Bronchial epithelial cell (primary cell): Measurements from ENCODE around the gene GMPR. TPM values are rescaled to one million over a fixed set of nuclear protein-coding genes. Genes with fewer than 3 reads are reported as not detected.
A peak's percentile ranks its signal among the peaks of the same experiment; 100 is the strongest.

Experiments
- DNase-seq: peaks from one replicate; pipeline ENCODE4 v3.0.0-alpha.2; 2010; ENCODE audit warnings: low read depth
- FAIRE-seq: peaks from 2 replicates; lab custom pipeline; 2011; peaks lifted over from hg19 to GRCh38; lab: Jason Lieb, UNC
- H3K27me3 ChIP-seq: 2 replicates; pipeline ENCODE4 v1.5.1; 2011; ENCODE audit warnings: low read length; ENCODE audit not compliant: control insufficient read depth, insufficient read depth
- H3K36me3 ChIP-seq: 2 replicates; pipeline ENCODE4 v1.5.1; 2011; ENCODE audit warnings: low read length; ENCODE audit not compliant: control insufficient read depth, insufficient read depth
- H3K4me3 ChIP-seq: 2 replicates; pipeline ENCODE4 v1.5.1; 2011; ENCODE audit warnings: mild to moderate bottlenecking, low read depth, low read length, control low read depth
- CTCF ChIP-seq: IDR thresholded peaks from 2 replicates; pipeline ENCODE4 v1.5.1; 2011; ENCODE audit warnings: mild to moderate bottlenecking, moderate library complexity, low read length, control low read depth, inconsistent platforms; ENCODE audit not compliant: insufficient read depth, severe bottlenecking
- total RNA-seq: library from RNA; depleted of rRNA; stranded (reverse); fragments of >200 nt; gene quantifications from 2 replicates; pipeline ENCODE4 v1.2.1, GENCODE V29; 2014

Gene GMPR
- total RNA-seq, 1 donor from 2014 or later = 0.53 TPM

DNA sequence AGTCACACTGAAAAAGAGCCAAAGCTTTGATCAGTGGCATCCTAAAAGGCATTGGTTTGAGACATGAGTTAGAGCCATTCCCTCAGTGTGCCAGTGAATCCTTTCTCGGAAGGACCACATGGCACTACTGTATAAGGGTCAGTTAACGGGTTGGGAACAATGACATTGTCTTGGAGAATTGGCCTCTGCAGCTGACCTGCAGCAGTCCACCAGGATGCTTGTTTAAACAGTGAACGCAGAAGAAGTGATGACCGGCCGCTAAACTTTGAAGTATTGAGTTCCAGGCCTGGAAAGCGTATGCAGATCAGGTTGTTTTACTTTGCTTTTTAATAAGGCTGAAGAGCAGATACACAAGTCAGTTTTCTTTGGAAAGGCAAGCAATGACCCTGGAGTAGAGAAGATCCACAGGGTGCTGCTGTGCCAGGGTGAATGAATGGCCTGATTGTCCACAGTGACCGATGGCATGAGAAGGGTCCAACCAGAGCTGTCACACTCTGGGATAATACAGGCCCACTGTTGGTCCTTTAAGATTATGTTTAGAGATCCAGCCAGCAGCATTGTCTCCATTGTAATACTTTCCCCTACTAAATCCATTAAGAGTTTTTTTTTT, 57.8 kb downstream of the GMPR start:
- Histone ChIP-seq H3K4me3 (no peak overlapping the region), H3K36me3 (no peaks in the 10 kb centered on the region), H3K27me3 (no peaks in the 10 kb centered on the region)
- FAIRE-seq = no peak
- DNase-seq = no peak
- TF ChIP-seq CTCF = no peak

DNA sequence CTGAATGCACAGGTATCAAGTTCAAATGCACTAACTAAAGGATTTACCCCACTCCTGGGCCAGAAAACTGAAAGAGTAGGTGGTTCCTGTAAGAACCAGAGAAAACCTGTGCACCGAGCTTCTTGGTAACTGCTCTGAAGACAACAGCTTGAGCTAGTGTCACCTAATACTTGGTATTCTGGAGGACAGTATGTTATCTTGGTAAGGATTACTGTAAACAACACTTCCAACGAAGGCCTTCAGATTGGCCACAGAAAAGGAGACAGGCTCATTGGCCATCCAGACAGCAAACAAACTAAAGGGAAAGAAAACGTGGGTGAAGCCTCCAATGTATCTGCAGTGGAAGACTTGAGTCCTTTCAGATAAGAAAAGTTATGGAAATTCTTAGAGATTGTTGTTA, 61.5 kb downstream of the GMPR start:
- DNase-seq (no peak), FAIRE-seq (no peak)
- no peak for TF ChIP-seq CTCF
- H3K36me3 ChIP-seq = no peaks in the 10 kb centered on the region
- H3K4me3 ChIP-seq = no peak overlapping the region
- no peaks in the 10 kb centered on the region for H3K27me3 ChIP-seq

GRCh38 chr6:16301511-16301910, 63.1 kb downstream of the GMPR start:
- no peak overlapping the region for H3K4me3 ChIP-seq
- no peaks in the 10 kb centered on the region for H3K27me3 ChIP-seq
- no peaks in the 10 kb centered on the region for H3K36me3 ChIP-seq
- TF ChIP-seq CTCF = no peak
- FAIRE-seq (no peak), DNase-seq (no peak)

- TF ChIP-seq CTCF = no peak
- DNase-seq (peak; percentile 54), FAIRE-seq (no peak)
- Histone ChIP-seq H3K36me3 (no peaks in the 10 kb centered on the region), H3K4me3 (no peak overlapping the region), H3K27me3 (no peaks in the 10 kb centered on the region)
Measured at GRCh38 chr6:16302721-16303552, 64.5 kb downstream of the GMPR start.

DNA sequence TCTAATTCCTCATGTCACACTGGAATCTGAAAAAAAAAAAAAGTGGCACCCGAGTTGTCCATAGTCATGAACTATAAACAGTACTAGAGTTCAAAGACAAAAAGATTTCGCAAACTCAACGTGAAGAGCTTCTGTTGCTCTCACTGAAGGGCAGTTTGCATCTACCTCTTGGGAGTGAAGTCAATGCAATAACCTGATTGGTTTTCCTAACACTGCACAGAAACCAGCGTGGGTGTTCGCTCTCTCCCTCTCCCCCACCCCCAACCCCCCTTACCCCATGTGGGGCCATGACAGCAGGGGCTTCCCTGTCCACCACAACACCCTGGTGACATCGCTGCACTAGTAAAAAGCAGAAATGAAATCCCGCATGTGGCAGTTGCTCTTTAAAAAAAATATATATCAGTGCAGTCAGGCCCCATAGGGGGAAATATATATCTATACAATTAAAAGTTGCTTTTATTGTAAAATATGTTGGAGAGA, 66.9 kb downstream of the GMPR start:
- Histone ChIP-seq H3K4me3 (no peak overlapping the region), H3K27me3 (no peaks in the 10 kb centered on the region)

More for the DNA sequence above, 66.9 kb downstream of the GMPR start:
- DNase-seq (no peak), FAIRE-seq (no peak)
- H3K36me3 ChIP-seq = no peaks in the 10 kb centered on the region
- no peak for TF ChIP-seq CTCF
